SK-N-SH (cell line): Measurements from ENCODE around the gene LONRF2. TPM values are rescaled to one million over a fixed set of nuclear protein-coding genes. Genes with fewer than 3 reads are reported as not detected.
A peak's percentile ranks its signal among the peaks of the same experiment; 100 is the strongest.

Source experiments
- CTCF ChIA-PET: fragments of 300-600, 350-600 bp; formaldehyde crosslinking; extraction: SDS; loops from one replicate; lab custom pipeline; 2021; lab: Yijun Ruan, JAX
- POLR2A ChIA-PET: fragments of 350-600 bp; sonication (Branson Sonifier 250); formaldehyde crosslinking; extraction: SDS; loops from one replicate; lab custom pipeline; 2020; ENCODE audit warnings: antibody characterized with exemption, inconsistent platforms; lab: Yijun Ruan, JAX
- DNase-seq: peaks from one replicate; pipeline ENCODE4 v3.0.0; 2012
- H2AFZ ChIP-seq: fragments of 200-600 bp; sonication (generic); 2 replicates; pipeline ENCODE4 v1.8.1; 2016; ENCODE audit warnings: antibody characterized with exemption, mild to moderate bottlenecking, low read depth
- H3F3A ChIP-seq: fragments of 200-600 bp; sonication (generic); replicated peaks from 2 replicates; pipeline ENCODE3; 2016; ENCODE audit warnings: antibody characterized with exemption, mild to moderate bottlenecking; ENCODE audit not compliant: insufficient read depth
- H3K27ac ChIP-seq, 2 experiments: fragments of 200-500 bp in 1 of 2; fragments of 200-600 bp in 1 of 2; sonication (Bioruptor generic) in 1 of 2; sonication (generic), shearing (Covaris generic) in 1 of 2; 2 replicates each; pipeline versions ENCODE4 v1.5.1 to v1.6.1; 2014 to 2016; ENCODE audit warnings: low read depth in 2 of 2, inconsistent platforms in 1 of 2, low read length in 1 of 2, mild to moderate bottlenecking in 1 of 2, mixed read lengths in 1 of 2
- H3K27me3 ChIP-seq: fragments of 200-600 bp; sonication (generic), shearing (Covaris generic); 2 replicates; pipeline ENCODE4 v1.6.1; 2016; ENCODE audit warnings: mixed run types; ENCODE audit not compliant: insufficient read depth
- H3K36me3 ChIP-seq, 2 experiments: fragments of 200-500 bp in 1 of 2; fragments of 200-600 bp in 1 of 2; sonication (Bioruptor generic) in 1 of 2; sonication (generic) in 1 of 2; replicated peaks in 1 of 2; 2 replicates each; pipeline versions ENCODE3 to v1.5.1; 2014 to 2016; ENCODE audit warnings: low read length in 1 of 2, mild to moderate bottlenecking in 1 of 2; ENCODE audit not compliant: insufficient read depth in 2 of 2, control insufficient read depth in 1 of 2
- H3K4me1 ChIP-seq, 2 experiments: fragments of 200-500 bp in 1 of 2; fragments of 200-600 bp in 1 of 2; sonication (Bioruptor generic) in 1 of 2; sonication (generic), shearing (Covaris generic) in 1 of 2; 2 replicates each; pipeline versions ENCODE4 v1.5.1 to v1.6.1; 2014 to 2016; ENCODE audit warnings: low read depth in 1 of 2, low read length in 1 of 2, mixed run types in 1 of 2; ENCODE audit not compliant: insufficient read depth in 2 of 2, control insufficient read depth in 1 of 2
- H3K4me2 ChIP-seq: fragments of 200-600 bp; sonication (generic), shearing (Covaris generic); 2 replicates; pipeline ENCODE4 v1.6.1; 2017; ENCODE audit warnings: mixed run types
- H3K4me3 ChIP-seq, 2 experiments: fragments of 200-500 bp in 1 of 2; fragments of 200-600 bp in 1 of 2; sonication (Bioruptor generic) in 1 of 2; sonication (generic), shearing (Covaris generic) in 1 of 2; 2 replicates each; pipeline versions ENCODE4 v1.5.1 to v1.8.1; 2014 to 2016; ENCODE audit warnings: low read depth in 2 of 2, inconsistent platforms in 1 of 2, low read length in 1 of 2, mild to moderate bottlenecking in 1 of 2, mixed read lengths in 1 of 2, moderate library complexity in 1 of 2
- H3K79me2 ChIP-seq: fragments of 200-600 bp; sonication (generic); 2 replicates; pipeline ENCODE4 v1.8.1; 2017; ENCODE audit warnings: mild to moderate bottlenecking; ENCODE audit not compliant: insufficient read depth
- H3K9ac ChIP-seq: fragments of 200-600 bp; sonication (generic); 2 replicates; pipeline ENCODE4 v1.6.1; 2017; ENCODE audit warnings: mixed run types
- H3K9me2 ChIP-seq: fragments of 200-600 bp; sonication (generic); 2 replicates; pipeline ENCODE4 v1.6.1; 2017; ENCODE audit warnings: mixed run types
- H3K9me3 ChIP-seq: fragments of 200-600 bp; sonication (generic); 2 replicates; pipeline ENCODE4 v1.6.1; 2017; ENCODE audit warnings: mixed run types, mild to moderate bottlenecking, moderate library complexity
- H4K20me1 ChIP-seq: fragments of 200-600 bp; sonication (generic); 2 replicates; pipeline ENCODE4 v1.6.1; 2017; ENCODE audit warnings: mild to moderate bottlenecking, mixed run types; ENCODE audit not compliant: insufficient read depth
- CTCF ChIP-seq: fragments of 200-600 bp; sonication (generic); IDR thresholded peaks from 2 replicates; pipeline ENCODE4 v1.6.1; 2017; ENCODE audit warnings: antibody characterized with exemption, mild to moderate bottlenecking, moderate library complexity
- EP300 ChIP-seq, 2 experiments: IDR thresholded peaks; 2 replicates each; pipeline versions ENCODE4 v1.4.0 to v1.6.1; 2012; ENCODE audit warnings: borderline replicate concordance in 1 of 2, low read depth in 1 of 2, low read length in 1 of 2
- FOSL2 ChIP-seq: IDR thresholded peaks from 2 replicates; pipeline ENCODE4 v1.4.0; 2012; ENCODE audit warnings: low read depth, mild to moderate bottlenecking, moderate library complexity, borderline replicate concordance
- GABPA ChIP-seq: IDR thresholded peaks from 2 replicates; pipeline ENCODE4 v1.4.0; 2012; ENCODE audit warnings: low read depth, mild to moderate bottlenecking
- MXI1 ChIP-seq: IDR thresholded peaks from 2 replicates; pipeline ENCODE4 v1.6.1; 2012; ENCODE audit warnings: mild to moderate bottlenecking, low read depth, low read length, improper control_type of control experiment
- RAD21 ChIP-seq: IDR thresholded peaks from 2 replicates; pipeline ENCODE4 v1.6.1; 2012; ENCODE audit warnings: mild to moderate bottlenecking, low read length
- RCOR1 ChIP-seq: fragments of 150-350 bp; IDR thresholded peaks from 2 replicates; pipeline ENCODE4 v1.6.1; 2017; ENCODE audit warnings: antibody characterized with exemption, low read length
- SMC3 ChIP-seq: IDR thresholded peaks from 2 replicates; pipeline ENCODE4 v1.6.1; 2012; ENCODE audit warnings: low read depth, low read length, improper control_type of control experiment
- TAF1 ChIP-seq: IDR thresholded peaks from 2 replicates; pipeline ENCODE4 v1.6.1; 2012; ENCODE audit warnings: low read depth, mild to moderate bottlenecking, low read length, moderate library complexity, borderline replicate concordance
- TCF12 ChIP-seq: IDR thresholded peaks from 2 replicates; pipeline ENCODE4 v1.4.0; 2012
- TEAD4 ChIP-seq: IDR thresholded peaks from 2 replicates; pipeline ENCODE4 v1.4.0; 2012; ENCODE audit warnings: mild to moderate bottlenecking, borderline replicate concordance; ENCODE audit not compliant: insufficient read depth
- YY1 ChIP-seq: IDR thresholded peaks from 2 replicates; pipeline ENCODE4 v1.4.0; 2012; ENCODE audit warnings: low read depth, mild to moderate bottlenecking
- WGBS: methylation state at CpG from one replicate; pipeline ENCODE4 v1.1.6; 2017; ENCODE audit warnings: low lambda C conversion rate; 5-methylcytosine and 5-hydroxymethylcytosine counted together
- polyA plus RNA-seq, 3 experiments: library from polyadenylated mRNA; depleted of rRNA; stranded (reverse); fragments of >200 nt; gene quantifications; 2 replicates each; pipeline ENCODE4 v1.2.3, GENCODE V29; 2012
- TF ChIP-seq, protein P1 (sequence below): IDR thresholded peaks from 2 replicates; pipeline ENCODE4 v1.4.0; 2012; ENCODE audit warnings: low read depth, borderline replicate concordance
- TF ChIP-seq, protein P2 (sequence below): fragments of 150-350 bp; IDR thresholded peaks from 2 replicates; pipeline ENCODE4 v1.6.1; 2016; ENCODE audit warnings: mild to moderate bottlenecking, low read depth, low read length
- TF ChIP-seq, protein P3 (sequence below): fragments of 150-350 bp; IDR thresholded peaks from 2 replicates; pipeline ENCODE4 v1.6.1; 2017; ENCODE audit warnings: antibody characterized with exemption, low read length, low read depth, borderline replicate concordance

Gene LONRF2
- polyA plus RNA-seq, 1 of the 3 experiments (the other 2 are of a cell fraction): 2.0 TPM

GRCh38 chr2:100257939-100258338 is 64.4 kb downstream of the LONRF2 start:
- Histone ChIP-seq H3K4me1 (peaks cover 0 to 9% of the 10 kb centered on the region in 2 experiments; a peak in 1 of 4 replicates), H3K79me2 (no peaks in the 10 kb centered on the region), H3K4me2 (no peak overlapping the region), H3K4me3 (no peak overlapping the region), H3K36me3 (no peaks in the 10 kb centered on the region), H3K9me2 (no peaks in the 10 kb centered on the region), H2AFZ (no peak overlapping the region), H3K9ac (no peak overlapping the region), H3K27me3 (no peaks in the 10 kb centered on the region), H4K20me1 (no peaks in the 10 kb centered on the region), H3K9me3 (no peaks in the 10 kb centered on the region), H3F3A (no peaks in the 10 kb centered on the region), H3K27ac (no peak overlapping the region)
- 42% methylated on average over 9 of the region's 9 CpGs for WGBS
- POLR2A ChIA-PET: no interaction called here
- DNase-seq: no peak
- no peak for TF ChIP-seq GABPA
- peak; percentile 14; the same call in 1 of the 2 replicates for TF ChIP-seq FOSL2
- CTCF ChIA-PET: interaction anchor here (1.2 to 12.0 kb wide), 3 partner anchors 10 to 699 kb away, joined by 3 to 467 read pairs (median 102); no protein-coding TSS in a partner anchor

DNA sequence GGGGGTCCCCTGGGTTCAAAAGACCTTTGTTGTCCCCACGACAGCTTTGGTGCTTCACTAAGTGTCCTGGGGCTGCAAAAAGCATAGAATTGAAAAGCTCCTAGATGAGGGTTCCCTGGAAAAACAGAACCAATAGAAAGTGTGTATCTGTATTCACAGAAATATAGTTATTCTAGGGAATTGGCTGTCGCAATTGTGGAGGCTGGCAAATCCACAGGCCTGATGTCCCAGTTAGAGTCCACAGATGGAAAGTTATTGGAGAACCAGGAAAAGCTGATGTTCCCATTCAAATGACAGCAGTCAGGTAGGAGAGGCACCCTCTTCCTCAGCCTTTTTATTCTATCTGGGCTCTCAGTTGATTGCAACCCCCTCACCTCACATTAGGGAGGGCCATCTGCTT is 65.5 kb downstream of the LONRF2 start:
- no peak overlapping the region for H3K27ac ChIP-seq
- peaks cover 0 to 6% of the 10 kb centered on the region in 2 experiments; a peak in 1 of 4 replicates for H3K4me1 ChIP-seq
- no peak overlapping the region for H3K4me2 ChIP-seq
- H2AFZ ChIP-seq: no peak overlapping the region
- H3K9ac ChIP-seq: no peak overlapping the region
- no peaks in the 10 kb centered on the region for H3K9me2 ChIP-seq
- no peaks in the 10 kb centered on the region for H3K79me2 ChIP-seq
- H3K4me3 ChIP-seq: no peak overlapping the region
- CTCF ChIA-PET: interaction anchor here (8.7 to 12.0 kb wide), 2 partner anchors 9 to 127 kb away, joined by 102 to 467 read pairs; no protein-coding TSS in a partner anchor
- WGBS: 77% methylated on average over 2 of the region's 2 CpGs
- H3K36me3 ChIP-seq: no peaks in the 10 kb centered on the region
- no peaks in the 10 kb centered on the region for H4K20me1 ChIP-seq
- no peaks in the 10 kb centered on the region for H3F3A ChIP-seq
- TF ChIP-seq TCF12: no peak
- no peak for TF ChIP-seq YY1
- TF ChIP-seq, protein P1, sequence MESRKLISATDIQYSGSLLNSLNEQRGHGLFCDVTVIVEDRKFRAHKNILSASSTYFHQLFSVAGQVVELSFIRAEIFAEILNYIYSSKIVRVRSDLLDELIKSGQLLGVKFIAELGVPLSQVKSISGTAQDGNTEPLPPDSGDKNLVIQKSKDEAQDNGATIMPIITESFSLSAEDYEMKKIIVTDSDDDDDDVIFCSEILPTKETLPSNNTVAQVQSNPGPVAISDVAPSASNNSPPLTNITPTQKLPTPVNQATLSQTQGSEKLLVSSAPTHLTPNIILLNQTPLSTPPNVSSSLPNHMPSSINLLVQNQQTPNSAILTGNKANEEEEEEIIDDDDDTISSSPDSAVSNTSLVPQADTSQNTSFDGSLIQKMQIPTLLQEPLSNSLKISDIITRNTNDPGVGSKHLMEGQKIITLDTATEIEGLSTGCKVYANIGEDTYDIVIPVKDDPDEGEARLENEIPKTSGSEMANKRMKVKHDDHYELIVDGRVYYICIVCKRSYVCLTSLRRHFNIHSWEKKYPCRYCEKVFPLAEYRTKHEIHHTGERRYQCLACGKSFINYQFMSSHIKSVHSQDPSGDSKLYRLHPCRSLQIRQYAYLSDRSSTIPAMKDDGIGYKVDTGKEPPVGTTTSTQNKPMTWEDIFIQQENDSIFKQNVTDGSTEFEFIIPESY: no peak
- TF ChIP-seq, protein P2, sequence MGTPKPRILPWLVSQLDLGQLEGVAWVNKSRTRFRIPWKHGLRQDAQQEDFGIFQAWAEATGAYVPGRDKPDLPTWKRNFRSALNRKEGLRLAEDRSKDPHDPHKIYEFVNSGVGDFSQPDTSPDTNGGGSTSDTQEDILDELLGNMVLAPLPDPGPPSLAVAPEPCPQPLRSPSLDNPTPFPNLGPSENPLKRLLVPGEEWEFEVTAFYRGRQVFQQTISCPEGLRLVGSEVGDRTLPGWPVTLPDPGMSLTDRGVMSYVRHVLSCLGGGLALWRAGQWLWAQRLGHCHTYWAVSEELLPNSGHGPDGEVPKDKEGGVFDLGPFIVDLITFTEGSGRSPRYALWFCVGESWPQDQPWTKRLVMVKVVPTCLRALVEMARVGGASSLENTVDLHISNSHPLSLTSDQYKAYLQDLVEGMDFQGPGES: no peak
- TF ChIP-seq CTCF: no peak
- no peak for TF ChIP-seq RAD21
- no peak for TF ChIP-seq TAF1
- TF ChIP-seq GABPA: no peak
- TF ChIP-seq MXI1: no peak
- no peak for TF ChIP-seq SMC3
- no peak for TF ChIP-seq TEAD4
- TF ChIP-seq RCOR1: no peak
- TF ChIP-seq, protein P3, sequence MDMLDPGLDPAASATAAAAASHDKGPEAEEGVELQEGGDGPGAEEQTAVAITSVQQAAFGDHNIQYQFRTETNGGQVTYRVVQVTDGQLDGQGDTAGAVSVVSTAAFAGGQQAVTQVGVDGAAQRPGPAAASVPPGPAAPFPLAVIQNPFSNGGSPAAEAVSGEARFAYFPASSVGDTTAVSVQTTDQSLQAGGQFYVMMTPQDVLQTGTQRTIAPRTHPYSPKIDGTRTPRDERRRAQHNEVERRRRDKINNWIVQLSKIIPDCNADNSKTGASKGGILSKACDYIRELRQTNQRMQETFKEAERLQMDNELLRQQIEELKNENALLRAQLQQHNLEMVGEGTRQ: no peak
- TF ChIP-seq FOSL2: no peak
- TF ChIP-seq EP300 (IDR thresholded peaks at IDR 0.05; ENCODE audit: borderline replicate concordance in 1 of 2, low read depth in 1 of 2, low read length in 1 of 2): no peak
- no peaks in the 10 kb centered on the region for H3K27me3 ChIP-seq
- no peak for DNase-seq
- H3K9me3 ChIP-seq: no peaks in the 10 kb centered on the region
- POLR2A ChIA-PET: interaction anchor here (0.8 kb wide), 1 partner anchor 698 kb away, joined by 3 read pairs; no protein-coding TSS in a partner anchor
